Measurements from ENCODE around the gene CCT3.
A peak's percentile ranks its signal among the peaks of the same experiment; 100 is the strongest.

Gene CCT3

DNA sequence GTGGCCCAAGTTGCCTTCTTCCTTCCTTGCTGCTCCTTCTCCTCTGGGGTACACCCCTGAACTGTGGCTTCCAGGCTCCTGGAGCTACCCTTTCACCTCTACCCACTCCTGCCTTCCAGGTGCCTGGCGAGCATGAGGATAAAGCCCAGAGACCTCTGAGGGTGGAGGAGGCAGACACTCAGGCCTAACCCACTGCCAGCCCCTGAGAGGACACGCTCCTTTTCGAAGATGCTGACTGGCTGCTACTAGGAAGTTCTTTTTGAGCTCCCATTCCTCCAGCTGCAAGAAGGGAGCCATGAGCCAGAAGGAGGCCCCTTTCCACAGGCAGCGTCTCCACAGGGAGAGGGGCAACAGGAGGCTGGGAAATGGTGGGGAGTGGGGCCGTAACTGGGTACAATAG is 46.6 kb upstream of the CCT3 start:
- no peaks in the 10 kb centered on the region for H3K36me3 ChIP-seq (replicated peaks)
- H3K27me3 ChIP-seq (replicated peaks), result peaks cover 24% of the 10 kb centered on the region
- TF ChIP-seq, protein P1, sequence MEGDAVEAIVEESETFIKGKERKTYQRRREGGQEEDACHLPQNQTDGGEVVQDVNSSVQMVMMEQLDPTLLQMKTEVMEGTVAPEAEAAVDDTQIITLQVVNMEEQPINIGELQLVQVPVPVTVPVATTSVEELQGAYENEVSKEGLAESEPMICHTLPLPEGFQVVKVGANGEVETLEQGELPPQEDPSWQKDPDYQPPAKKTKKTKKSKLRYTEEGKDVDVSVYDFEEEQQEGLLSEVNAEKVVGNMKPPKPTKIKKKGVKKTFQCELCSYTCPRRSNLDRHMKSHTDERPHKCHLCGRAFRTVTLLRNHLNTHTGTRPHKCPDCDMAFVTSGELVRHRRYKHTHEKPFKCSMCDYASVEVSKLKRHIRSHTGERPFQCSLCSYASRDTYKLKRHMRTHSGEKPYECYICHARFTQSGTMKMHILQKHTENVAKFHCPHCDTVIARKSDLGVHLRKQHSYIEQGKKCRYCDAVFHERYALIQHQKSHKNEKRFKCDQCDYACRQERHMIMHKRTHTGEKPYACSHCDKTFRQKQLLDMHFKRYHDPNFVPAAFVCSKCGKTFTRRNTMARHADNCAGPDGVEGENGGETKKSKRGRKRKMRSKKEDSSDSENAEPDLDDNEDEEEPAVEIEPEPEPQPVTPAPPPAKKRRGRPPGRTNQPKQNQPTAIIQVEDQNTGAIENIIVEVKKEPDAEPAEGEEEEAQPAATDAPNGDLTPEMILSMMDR (IDR thresholded peaks at IDR 0.05; ENCODE audit: low read depth, low read length, missing control alignments), result no peak
- no peak overlapping the region for H3K27ac ChIP-seq
- DNase-seq, result no peak
- no peak overlapping the region for H3K4me3 ChIP-seq (ENCODE audit: low read depth, low read length)
- in situ Hi-C loops (cut with HindIII; ENCODE audit: low pct_ligation_motif_present, low sequenced_read_pairs), result no loop called here

- Histone ChIP-seq H3K4me3 (ENCODE audit: low read depth, low read length) (no peak overlapping the region), H3K36me3 (replicated peaks) (no peaks in the 10 kb centered on the region), H3K27me3 (replicated peaks) (peaks cover 18% of the 10 kb centered on the region), H3K27ac (no peak overlapping the region)
- TF ChIP-seq, protein P1 (IDR thresholded peaks at IDR 0.05; ENCODE audit: low read depth, low read length, missing control alignments), result no peak
- no peak for DNase-seq
- in situ Hi-C loops (cut with HindIII; ENCODE audit: low pct_ligation_motif_present, low sequenced_read_pairs), result no loop called here
Observed at GRCh38 chr1:156384007-156384406, 45.9 kb upstream of the CCT3 start.

DNA sequence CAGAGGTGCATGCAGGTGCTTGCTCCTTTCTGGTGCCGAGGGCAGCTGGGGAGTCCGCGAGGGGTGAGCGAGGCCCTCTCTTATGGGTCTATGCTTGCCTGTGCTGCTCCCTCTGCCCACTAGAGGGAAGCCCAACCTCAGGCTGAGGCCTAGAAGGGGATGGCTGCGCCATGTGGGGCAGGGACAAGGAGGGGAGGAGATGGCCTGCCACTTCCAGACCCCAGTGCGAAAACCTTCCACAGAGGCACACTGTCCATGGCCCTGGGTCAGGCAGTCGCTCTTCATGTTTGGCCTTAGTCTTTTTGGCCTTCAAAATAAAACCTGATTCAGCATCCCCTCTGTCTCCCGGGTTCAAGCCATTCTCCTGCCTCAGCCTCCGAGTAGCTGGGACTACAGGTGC is 44.9 kb upstream of the CCT3 start:
- peak; percentile 37 for DNase-seq
- Histone ChIP-seq H3K36me3 (replicated peaks) (no peaks in the 10 kb centered on the region), H3K27ac (no peak overlapping the region), H3K27me3 (replicated peaks) (peaks cover 8% of the 10 kb centered on the region), H3K4me3 (ENCODE audit: low read depth, low read length) (no peak overlapping the region)
- TF ChIP-seq, protein P1 (IDR thresholded peaks at IDR 0.05; ENCODE audit: low read depth, low read length, missing control alignments), result peak; percentile 95
- in situ Hi-C loops (cut with HindIII; ENCODE audit: low pct_ligation_motif_present, low sequenced_read_pairs), result no loop called here

DNA sequence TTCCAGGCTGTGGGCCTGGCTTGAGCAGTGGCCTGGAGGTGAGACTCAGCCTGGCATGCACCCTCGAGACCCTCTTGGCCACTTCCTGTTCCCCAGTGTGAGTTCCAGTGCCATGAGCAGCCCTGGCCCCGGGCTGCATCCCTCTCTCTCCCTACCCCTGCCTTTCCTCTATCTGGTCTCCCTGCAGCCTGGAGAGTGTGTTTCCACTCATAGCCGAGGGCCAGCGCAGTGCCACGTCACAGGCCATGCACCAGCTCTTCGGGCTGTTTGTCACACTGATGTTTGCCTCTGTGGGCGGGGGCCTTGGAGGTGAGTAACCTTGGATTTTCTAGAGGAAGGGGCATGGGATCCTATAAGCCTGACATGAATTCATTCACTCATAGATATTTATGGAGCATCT is 44.5 kb upstream of the CCT3 start:
- no peak for DNase-seq
- Histone ChIP-seq H3K4me3 (ENCODE audit: low read depth, low read length) (no peak overlapping the region), H3K27me3 (replicated peaks) (peaks cover 3% of the 10 kb centered on the region), H3K27ac (no peak overlapping the region), H3K36me3 (replicated peaks) (no peaks in the 10 kb centered on the region)
- in situ Hi-C loops (cut with HindIII; ENCODE audit: low pct_ligation_motif_present, low sequenced_read_pairs), result no loop called here
- TF ChIP-seq, protein P1 (IDR thresholded peaks at IDR 0.05; ENCODE audit: low read depth, low read length, missing control alignments), result no peak

- in situ Hi-C loops (cut with HindIII; ENCODE audit: low pct_ligation_motif_present, low sequenced_read_pairs), result no loop called here
- Histone ChIP-seq H3K27me3 (replicated peaks) (no peaks in the 10 kb centered on the region), H3K27ac (no peak overlapping the region), H3K4me3 (ENCODE audit: low read depth, low read length) (no peak overlapping the region), H3K36me3 (replicated peaks) (no peaks in the 10 kb centered on the region)
- TF ChIP-seq, protein P1 (IDR thresholded peaks at IDR 0.05; ENCODE audit: low read depth, low read length, missing control alignments), result peak; percentile 31
- no peak for DNase-seq
Observed at GRCh38 chr1:156379420-156380165, 41.5 kb upstream of the CCT3 start.

GRCh38 chr1:156378557-156378956 is 40.5 kb upstream of the CCT3 start:
- TF ChIP-seq, protein P1 (IDR thresholded peaks at IDR 0.05; ENCODE audit: low read depth, low read length, missing control alignments), result no peak
- Histone ChIP-seq H3K27me3 (replicated peaks) (no peaks in the 10 kb centered on the region), H3K4me3 (ENCODE audit: low read depth, low read length) (no peak overlapping the region), H3K36me3 (replicated peaks) (no peaks in the 10 kb centered on the region), H3K27ac (no peak overlapping the region)
- DNase-seq, result no peak
- in situ Hi-C loops (cut with HindIII; ENCODE audit: low pct_ligation_motif_present, low sequenced_read_pairs), result no loop called here

Measured in brain microvascular endothelial cell (primary cell).